H1 (cell line): Measurements from ENCODE around the gene PCP4L1. TPM values are rescaled to one million over a fixed set of nuclear protein-coding genes. Genes with fewer than 3 reads are reported as not detected.

Experiments used
- CBX8 ChIP-seq: fragments of 300-800, 300-1000 bp; sonication (generic); IDR thresholded peaks from 2 replicates; pipeline ENCODE4 v1.7.1; 2016; ENCODE audit warnings: low read depth, low read length, borderline replicate concordance
- CHD2 ChIP-seq: IDR thresholded peaks from 2 replicates; pipeline ENCODE4 v1.6.1; 2012; ENCODE audit warnings: low read length, improper control_type of control experiment
- GABPA ChIP-seq: IDR thresholded peaks from 2 replicates; pipeline ENCODE4 v1.6.1; 2011; ENCODE audit warnings: mild to moderate bottlenecking, low read length, moderate library complexity, borderline replicate concordance; ENCODE audit not compliant: insufficient read depth
- HDAC2 ChIP-seq, 2 experiments: fragments of 300-600 bp in 1 of 2; sonication (generic) in 1 of 2; IDR thresholded peaks; 2 replicates each; pipeline ENCODE4 v1.6.1; 2011 to 2012; ENCODE audit warnings: low read depth in 2 of 2, low read length in 2 of 2, mild to moderate bottlenecking in 2 of 2, moderate library complexity in 2 of 2, borderline replicate concordance in 1 of 2, inconsistent platforms in 1 of 2
- KDM4A ChIP-seq: IDR thresholded peaks from one replicate; pipeline ENCODE4 v1.7.1; 2012; ENCODE audit warnings: low read depth, mild to moderate bottlenecking, moderate library complexity, low read length, inconsistent platforms; ENCODE audit not compliant: severe bottlenecking
- NANOG ChIP-seq: IDR thresholded peaks from 2 replicates; pipeline ENCODE4 v1.6.1; 2011; ENCODE audit warnings: low read length, low read depth, mild to moderate bottlenecking, inconsistent platforms; ENCODE audit not compliant: insufficient read depth, poor library complexity, severe bottlenecking
- RBBP5 ChIP-seq: IDR thresholded peaks from 2 replicates; pipeline ENCODE4 v1.7.1; 2012; ENCODE audit warnings: low read depth, mild to moderate bottlenecking, inconsistent platforms, low read length, moderate library complexity, borderline replicate concordance
- SP1 ChIP-seq: IDR thresholded peaks from 2 replicates; pipeline ENCODE4 v1.6.1; 2011; ENCODE audit warnings: low read depth, low read length
- SP2 ChIP-seq: IDR thresholded peaks from 2 replicates; pipeline ENCODE4 v1.6.1; 2012; ENCODE audit warnings: mild to moderate bottlenecking, low read length, inconsistent platforms
- SUZ12 ChIP-seq: fragments of 200-600 bp; sonication (generic); IDR thresholded peaks from 2 replicates; pipeline ENCODE4 v1.6.1; 2012; ENCODE audit warnings: mild to moderate bottlenecking, inconsistent platforms, low read length, moderate library complexity, mixed read lengths
- TBP ChIP-seq: IDR thresholded peaks from 2 replicates; pipeline ENCODE4 v1.6.1; 2011; ENCODE audit warnings: low read depth, low read length, improper control_type of control experiment
- polyA plus RNA-seq, 7 experiments: library from polyadenylated mRNA; depleted of rRNA in 3 of 7; stranded (reverse) in 5 of 7; unstranded in 2 of 7; fragments of >200 nt in 5 of 7; fragments of 200-250 nt in 2 of 7; gene quantifications; 1 replicate in 5 of 7; 2 replicates in 1 of 7; 4 replicates in 1 of 7; pipeline versions ENCODE4 v1.2.1 to v1.2.3, GENCODE V29; 2011 to 2013; ENCODE audit warnings: missing spikeins in 2 of 7, mixed read lengths in 2 of 7
- total RNA-seq: library from RNA; stranded (reverse); fragmentation: NEBNext Ultra II Directional; extraction: Animal tissue kit (Norgen Biotek cat#: 25700); gene quantifications from 2 replicates; pipeline ENCODE4 v1.2.1, GENCODE V29; 2021
- TF ChIP-seq, protein P1 (sequence below): IDR thresholded peaks from 2 replicates; pipeline ENCODE4 v1.6.1; 2012; ENCODE audit warnings: inconsistent platforms
- TF ChIP-seq, protein P2 (sequence below): IDR thresholded peaks from 2 replicates; pipeline ENCODE4 v1.6.1; 2011; ENCODE audit warnings: low read depth, mild to moderate bottlenecking, low read length; ENCODE audit not compliant: insufficient read depth
- TF ChIP-seq, protein P3 (sequence below): IDR thresholded peaks from 2 replicates; pipeline ENCODE4 v1.6.1; 2012; ENCODE audit warnings: inconsistent platforms

The PCP4L1 gene
- total and polyA plus RNA-seq, 2 of the 8 experiments (the other 6 are each of a cell fraction or from before 2014, with no cell fraction given) = 0.41 to 1.0 TPM

DNA sequence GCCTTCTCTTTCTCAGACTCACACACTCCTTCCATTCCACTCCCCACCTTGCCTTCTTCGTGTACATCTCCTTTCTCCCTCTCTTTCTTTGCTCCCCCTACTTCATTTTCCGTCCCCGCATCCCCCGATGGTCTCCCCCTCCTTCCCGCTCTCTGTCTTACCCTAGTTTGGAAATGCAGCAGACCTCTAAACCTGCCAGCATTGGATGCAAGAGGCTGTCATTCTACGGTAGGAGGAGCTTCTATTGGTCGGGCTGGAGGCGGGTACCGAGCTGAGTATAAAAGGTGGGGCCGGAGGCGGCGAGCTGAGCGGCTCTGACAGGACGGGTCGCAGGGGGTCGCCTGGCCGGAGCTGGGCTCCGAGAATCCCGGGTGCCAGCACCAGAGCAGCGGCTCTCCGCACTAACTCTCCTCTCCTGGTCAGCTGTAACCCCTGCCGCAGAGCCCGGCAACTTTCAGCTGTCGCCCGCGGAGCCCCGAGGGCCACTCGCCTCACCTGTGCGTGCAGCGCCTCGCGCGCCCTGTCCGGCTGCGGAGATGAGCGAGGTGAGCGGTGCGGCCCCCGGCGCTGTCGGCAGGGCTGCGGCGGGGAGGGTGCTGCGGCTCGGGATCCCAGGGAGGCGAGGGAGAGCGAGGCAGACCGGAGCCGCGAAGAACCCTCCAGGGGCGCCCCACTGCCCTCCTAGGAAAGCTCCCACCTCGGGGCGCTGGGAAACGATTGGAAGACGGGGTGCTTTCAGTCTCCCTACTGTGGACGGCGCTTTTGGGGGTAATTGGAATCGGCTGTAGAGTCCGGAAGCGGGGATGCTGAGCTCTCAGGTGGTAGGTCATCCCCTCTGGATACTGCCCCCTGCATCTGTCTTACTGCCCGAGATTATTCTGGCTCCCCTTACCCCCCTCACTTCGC is at the start of gene PCP4L1 (continued):
- TF ChIP-seq CHD2 (peak; percentile 79), NANOG (no peak), HDAC2 (IDR thresholded peaks at IDR 0.05; ENCODE audit: borderline replicate concordance in 1 of 2, low read depth in 2 of 2, low read length in 2 of 2) (0 out of 4 replicates have a peak, but pooled peaks of 1 of the 2 experiments have one; percentile 60), TBP (peak; percentile 94), RBBP5 (0 out of 2 replicates have a peak, but pooled peaks have one; percentile 47), SP2 (peak; percentile 65), SP1 (peak; percentile 96), CBX8 (no peak), GABPA (0 out of 2 replicates have a peak, but pooled peaks have one; percentile 16), KDM4A (peak; percentile 95), SUZ12 (peak; percentile 75; the same call in 1 of the 2 replicates)
- TF ChIP-seq, protein P1, sequence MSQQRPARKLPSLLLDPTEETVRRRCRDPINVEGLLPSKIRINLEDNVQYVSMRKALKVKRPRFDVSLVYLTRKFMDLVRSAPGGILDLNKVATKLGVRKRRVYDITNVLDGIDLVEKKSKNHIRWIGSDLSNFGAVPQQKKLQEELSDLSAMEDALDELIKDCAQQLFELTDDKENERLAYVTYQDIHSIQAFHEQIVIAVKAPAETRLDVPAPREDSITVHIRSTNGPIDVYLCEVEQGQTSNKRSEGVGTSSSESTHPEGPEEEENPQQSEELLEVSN = peak; percentile 65
- TF ChIP-seq, protein P2, sequence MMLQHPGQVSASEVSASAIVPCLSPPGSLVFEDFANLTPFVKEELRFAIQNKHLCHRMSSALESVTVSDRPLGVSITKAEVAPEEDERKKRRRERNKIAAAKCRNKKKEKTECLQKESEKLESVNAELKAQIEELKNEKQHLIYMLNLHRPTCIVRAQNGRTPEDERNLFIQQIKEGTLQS = no peak
- TF ChIP-seq, protein P3, sequence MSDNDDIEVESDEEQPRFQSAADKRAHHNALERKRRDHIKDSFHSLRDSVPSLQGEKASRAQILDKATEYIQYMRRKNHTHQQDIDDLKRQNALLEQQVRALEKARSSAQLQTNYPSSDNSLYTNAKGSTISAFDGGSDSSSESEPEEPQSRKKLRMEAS = peak; percentile 71
